Smooth muscle cell (in vitro differentiated cells): ENCODE data around the gene TXLNB. TPM values are rescaled to one million over a fixed set of nuclear protein-coding genes. Genes with fewer than 3 reads are reported as not detected.

Experiments
- DNase-seq: peaks from one replicate; lab custom pipeline; 2025; ENCODE audit not compliant: unreplicated experiment; lab: John Stamatoyannopoulos, UW
- H2AFZ ChIP-seq: fragments of 200-600 bp; sonication (generic); 2 replicates; pipeline ENCODE4 v1.6.0; 2016; ENCODE audit warnings: antibody characterized with exemption, low read depth, mild to moderate bottlenecking
- H3F3A ChIP-seq: fragments of 200-600 bp; sonication (generic); 2 replicates; pipeline ENCODE4 v1.6.0; 2017; ENCODE audit warnings: antibody characterized with exemption, low read depth
- H3K27ac ChIP-seq: fragments of 200-600 bp; sonication (generic); 2 replicates; pipeline ENCODE4 v1.5.1; 2016; ENCODE audit warnings: low read depth, mild to moderate bottlenecking
- H3K27me3 ChIP-seq: fragments of 200-600 bp; sonication (generic); 2 replicates; pipeline ENCODE4 v1.6.1; 2016; ENCODE audit warnings: low read depth, mild to moderate bottlenecking
- H3K36me3 ChIP-seq: fragments of 200-600 bp; sonication (generic); 2 replicates; pipeline ENCODE4 v1.5.1; 2016; ENCODE audit warnings: low read depth
- H3K4me1 ChIP-seq: fragments of 200-600 bp; sonication (generic); 2 replicates; pipeline ENCODE4 v1.5.1; 2016; ENCODE audit warnings: low read depth
- H3K4me2 ChIP-seq: fragments of 200-600 bp; sonication (generic); 2 replicates; pipeline ENCODE4 v1.6.0; 2016; ENCODE audit warnings: mild to moderate bottlenecking
- H3K4me3 ChIP-seq: fragments of 200-600 bp; sonication (generic); 2 replicates; pipeline ENCODE4 v1.5.1; 2016; ENCODE audit warnings: mild to moderate bottlenecking
- H3K79me2 ChIP-seq: fragments of 200-600 bp; sonication (generic); 2 replicates; pipeline ENCODE4 v1.6.0; 2016; ENCODE audit warnings: low read depth, mild to moderate bottlenecking
- H3K9ac ChIP-seq: fragments of 200-600 bp; sonication (generic); 2 replicates; pipeline ENCODE4 v1.6.0; 2016; ENCODE audit warnings: low read depth
- H3K9me3 ChIP-seq: fragments of 200-600 bp; sonication (generic); replicated peaks from 2 replicates; pipeline ENCODE4 v1.5.1; 2016; ENCODE audit warnings: low read depth
- H4K20me1 ChIP-seq: fragments of 200-600 bp; sonication (generic); 2 replicates; pipeline ENCODE4 v1.6.0; 2016; ENCODE audit warnings: low read depth
- WGBS: methylation state at CpG from one replicate; pipeline ENCODE4 v1.1.7; 2016; ENCODE audit warnings: low lambda C conversion rate; 5-methylcytosine and 5-hydroxymethylcytosine counted together
- polyA plus RNA-seq: library from polyadenylated mRNA; unstranded; fragments of >200 nt; fragmentation: Nextera tagmentation; extraction: Ambion mirVana; gene quantifications from 2 replicates; pipeline ENCODE4 v1.2.1, GENCODE V29; 2016
- total RNA-seq: library from RNA; depleted of rRNA; stranded (reverse); fragments of >200 nt; gene quantifications from 2 replicates; pipeline ENCODE4 v1.2.3, GENCODE V29; 2014
- TF ChIP-seq, protein P1 (sequence below): fragments of 200-600 bp; sonication (generic); IDR thresholded peaks from 2 replicates; pipeline ENCODE4 v1.5.1; 2017; ENCODE audit warnings: borderline replicate concordance, mild to moderate bottlenecking, antibody characterized with exemption; ENCODE audit not compliant: insufficient read depth, poor library complexity, severe bottlenecking

Gene TXLNB
- total and polyA plus RNA-seq, 2 experiments from 2014 or later: not detected

DNA sequence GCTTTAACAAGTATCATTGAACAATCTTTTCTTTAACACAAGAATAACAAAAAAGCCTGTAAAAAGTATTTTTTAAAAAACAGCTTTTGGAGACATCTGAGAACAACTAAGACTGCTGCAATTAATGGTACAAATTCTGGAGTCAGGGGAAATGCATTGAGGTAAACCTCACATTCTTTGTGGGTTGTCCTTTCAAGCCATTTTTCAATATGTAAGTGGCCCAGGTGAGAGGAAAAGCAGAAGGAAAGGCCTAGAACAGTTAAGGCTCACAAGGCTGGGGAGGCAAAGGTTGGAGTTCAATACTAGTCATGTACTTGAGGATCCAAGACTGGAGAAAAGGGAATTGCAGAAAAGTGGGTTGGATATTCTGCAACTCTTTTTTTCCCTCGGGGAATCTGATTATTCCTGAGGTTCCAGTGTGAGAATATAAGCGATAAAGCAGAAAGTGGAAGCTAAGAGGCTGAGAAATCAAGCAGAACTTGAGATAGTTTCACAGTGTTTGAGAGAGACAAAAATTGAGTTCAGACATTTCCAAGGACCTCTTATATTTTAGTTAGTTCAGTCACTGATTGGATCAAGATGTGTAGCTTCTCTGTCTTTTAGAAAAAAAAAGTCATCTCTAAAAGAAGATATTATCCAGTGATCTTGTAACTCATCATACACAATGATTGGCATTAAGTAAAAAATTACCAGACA is 25.0 kb upstream of the TXLNB start:
- no peak for DNase-seq
- no peak overlapping the region for H3K4me3 ChIP-seq
- 96% methylated on average over 2 of the region's 2 CpGs for WGBS
- H2AFZ ChIP-seq: no peak overlapping the region
- no peaks in the 10 kb centered on the region for H4K20me1 ChIP-seq
- no peaks in the 10 kb centered on the region for H3K9me3 ChIP-seq
- H3K27ac ChIP-seq: no peak overlapping the region
- no peak overlapping the region for H3K4me2 ChIP-seq
- no peak overlapping the region for H3K9ac ChIP-seq
- H3K4me1 ChIP-seq: peaks cover 9% of the 10 kb centered on the region
- TF ChIP-seq, protein P1, sequence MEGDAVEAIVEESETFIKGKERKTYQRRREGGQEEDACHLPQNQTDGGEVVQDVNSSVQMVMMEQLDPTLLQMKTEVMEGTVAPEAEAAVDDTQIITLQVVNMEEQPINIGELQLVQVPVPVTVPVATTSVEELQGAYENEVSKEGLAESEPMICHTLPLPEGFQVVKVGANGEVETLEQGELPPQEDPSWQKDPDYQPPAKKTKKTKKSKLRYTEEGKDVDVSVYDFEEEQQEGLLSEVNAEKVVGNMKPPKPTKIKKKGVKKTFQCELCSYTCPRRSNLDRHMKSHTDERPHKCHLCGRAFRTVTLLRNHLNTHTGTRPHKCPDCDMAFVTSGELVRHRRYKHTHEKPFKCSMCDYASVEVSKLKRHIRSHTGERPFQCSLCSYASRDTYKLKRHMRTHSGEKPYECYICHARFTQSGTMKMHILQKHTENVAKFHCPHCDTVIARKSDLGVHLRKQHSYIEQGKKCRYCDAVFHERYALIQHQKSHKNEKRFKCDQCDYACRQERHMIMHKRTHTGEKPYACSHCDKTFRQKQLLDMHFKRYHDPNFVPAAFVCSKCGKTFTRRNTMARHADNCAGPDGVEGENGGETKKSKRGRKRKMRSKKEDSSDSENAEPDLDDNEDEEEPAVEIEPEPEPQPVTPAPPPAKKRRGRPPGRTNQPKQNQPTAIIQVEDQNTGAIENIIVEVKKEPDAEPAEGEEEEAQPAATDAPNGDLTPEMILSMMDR: no peak
- H3K79me2 ChIP-seq: no peaks in the 10 kb centered on the region
- no peaks in the 10 kb centered on the region for H3F3A ChIP-seq
- no peaks in the 10 kb centered on the region for H3K27me3 ChIP-seq
- H3K36me3 ChIP-seq: no peaks in the 10 kb centered on the region

DNA sequence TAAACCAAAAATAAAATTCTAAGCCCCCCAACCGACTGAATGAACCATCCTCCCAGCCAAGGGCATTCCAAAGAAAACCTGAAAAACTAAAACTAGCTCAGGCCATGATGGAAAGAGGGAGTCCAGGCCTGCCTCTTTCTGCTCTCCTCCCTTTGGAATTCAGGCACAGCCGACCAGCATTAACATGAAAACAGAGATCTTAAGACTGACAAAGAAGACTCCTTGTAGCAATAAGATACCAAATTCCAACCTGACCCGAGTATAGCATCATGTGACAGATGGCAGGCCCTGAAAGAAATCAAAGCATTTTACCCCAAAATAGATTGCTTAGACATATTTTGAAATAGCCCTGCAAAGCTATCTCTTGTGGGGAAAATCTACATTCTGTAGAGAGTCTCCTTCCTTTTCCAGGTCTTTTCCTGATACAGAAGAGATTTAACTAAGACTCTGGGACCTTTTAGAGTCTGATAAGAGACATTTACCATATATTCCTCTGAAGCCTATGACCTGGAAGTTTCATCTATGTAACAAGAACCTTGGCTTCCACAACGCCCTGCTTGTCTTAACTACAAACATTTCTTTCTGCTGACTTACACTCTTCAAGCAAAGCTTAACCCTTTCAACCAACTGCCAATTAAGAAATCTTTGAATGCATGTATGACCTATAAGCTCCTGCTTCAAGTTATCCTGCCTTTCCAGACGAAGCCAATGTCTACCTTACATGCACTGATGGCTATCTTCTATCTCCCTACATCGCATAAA is 22.2 kb upstream of the TXLNB start:
- WGBS: 43% methylated on average over 6 of the region's 6 CpGs
- Histone ChIP-seq H2AFZ (peak overlapping the region; percentile 62), H3K4me3 (no peak overlapping the region), H3K9me3 (no peaks in the 10 kb centered on the region), H4K20me1 (no peaks in the 10 kb centered on the region), H3K27ac (no peak overlapping the region), H3K36me3 (no peaks in the 10 kb centered on the region), H3K9ac (no peak overlapping the region), H3K4me2 (no peak overlapping the region), H3K79me2 (no peaks in the 10 kb centered on the region), H3F3A (no peaks in the 10 kb centered on the region), H3K4me1 (peaks cover 9% of the 10 kb centered on the region), H3K27me3 (no peaks in the 10 kb centered on the region)
- TF ChIP-seq, protein P1: no peak
- no peak for DNase-seq

- peaks cover 9% of the 10 kb centered on the region for H3K4me1 ChIP-seq
- H4K20me1 ChIP-seq: no peaks in the 10 kb centered on the region
- no peak overlapping the region for H2AFZ ChIP-seq
- H3F3A ChIP-seq: no peaks in the 10 kb centered on the region
- no peaks in the 10 kb centered on the region for H3K79me2 ChIP-seq
- DNase-seq: no peak
- WGBS: 90% methylated on average over 7 of the region's 7 CpGs
- H3K4me2 ChIP-seq: no peak overlapping the region
- H3K9ac ChIP-seq: no peak overlapping the region
- H3K4me3 ChIP-seq: no peak overlapping the region
- H3K9me3 ChIP-seq: no peaks in the 10 kb centered on the region
- no peaks in the 10 kb centered on the region for H3K36me3 ChIP-seq
- no peaks in the 10 kb centered on the region for H3K27me3 ChIP-seq
- TF ChIP-seq, protein P1: no peak
- H3K27ac ChIP-seq: no peak overlapping the region
Observed at GRCh38 chr6:139313229-139313628, 21.4 kb upstream of the TXLNB start.
